Kidney (tissue), 14 donors: ENCODE data around the gene APCDD1L. TPM values are rescaled to one million over a fixed set of nuclear protein-coding genes. Genes with fewer than 3 reads are reported as not detected.

ENCODE experiments used
- DNase-seq, 5 donors: peaks; one replicate each; pipeline ENCODE4 v3.0.0-alpha.2; 2013 to 2020
- FAIRE-seq: peaks from 2 replicates; lab custom pipeline; 2012; peaks lifted over from hg19 to GRCh38; lab: Jason Lieb, UNC
- H3K27ac ChIP-seq, 2 donors: one replicate each; pipeline ENCODE4 v1.7.0; 2013; ENCODE audit warnings: low read depth in 2 of 2, low read length in 2 of 2, inconsistent platforms in 1 of 2
- H3K27me3 ChIP-seq: one replicate; pipeline ENCODE4 v1.7.1; 2013; ENCODE audit warnings: low read length, inconsistent platforms; ENCODE audit not compliant: control insufficient read depth, insufficient read depth
- H3K36me3 ChIP-seq, 3 donors: one replicate each; pipeline versions ENCODE4 v1.7.0 to v1.7.1; 2013; ENCODE audit warnings: low read length in 3 of 3, control low read depth in 1 of 3, inconsistent platforms in 1 of 3; ENCODE audit not compliant: insufficient read depth in 3 of 3, control insufficient read depth in 2 of 3
- H3K4me1 ChIP-seq, 3 donors: one replicate each; pipeline versions ENCODE4 v1.7.0 to v1.7.1; 2013; ENCODE audit warnings: low read length in 3 of 3, inconsistent platforms in 1 of 3, low read depth in 1 of 3; ENCODE audit not compliant: control insufficient read depth in 2 of 3, insufficient read depth in 2 of 3
- H3K4me3 ChIP-seq, 3 donors: one replicate each; pipeline versions ENCODE4 v1.7.0 to v1.8.1; 2013; ENCODE audit warnings: low read length in 3 of 3, control low read depth in 1 of 3, inconsistent platforms in 1 of 3
- H3K9ac ChIP-seq, 3 donors: one replicate each; pipeline versions ENCODE4 v1.7.0 to v1.7.1; 2013; ENCODE audit warnings: low read length in 3 of 3, control low read depth in 1 of 3, inconsistent platforms in 1 of 3
- H3K9me3 ChIP-seq, 3 donors: one replicate each; pipeline versions ENCODE4 v1.7.0 to v1.7.1; 2013; ENCODE audit warnings: low read length in 3 of 3, control low read depth in 1 of 3, inconsistent platforms in 1 of 3; ENCODE audit not compliant: control insufficient read depth in 2 of 3, insufficient read depth in 1 of 3
- intact Hi-C: fragments of 100-400 bp; cut with DNase I; formaldehyde crosslinking; loops from one replicate; pipeline ENCODE4 v1.11.1; 2022
- polyA plus RNA-seq: library from polyadenylated mRNA; stranded (reverse); fragments of 350-450 nt; fragmentation: Illumina TruSeq; extraction: RNeasy Lipid Tissue Mini Kit (QIAGEN cat#74804); gene quantifications from one replicate; pipeline ENCODE4 v1.2.3, GENCODE V29; 2014; ENCODE audit warnings: low read depth, low replicate concordance; ENCODE audit not compliant: insufficient read depth
- total RNA-seq: library from RNA; stranded (reverse); fragmentation: NEBNext Ultra II Directional; extraction: Animal tissue kit (Norgen Biotek cat#: 25700); gene quantifications from one replicate; pipeline ENCODE4 v1.2.1, GENCODE V29; 2021
- TF ChIP-seq, protein P1 (sequence below): IDR thresholded peaks from 3 replicates; pipeline ENCODE4 v1.5.1; 2012; ENCODE audit warnings: mild to moderate bottlenecking, moderate library complexity, borderline replicate concordance; ENCODE audit not compliant: insufficient read depth; ENCODE audit errors: extremely low read depth
- donor health status: control.
- donor health status: control.
- donor health status: control.
- donor health status: control.
- donor health status: control.
- donor health status: DM: yes; HTN: yes; CAD: no.
- donor health status: Normal renal cell carcinoma (clear cell type).

The APCDD1L gene
- total and polyA plus RNA-seq, 2 donors from 2014 or later, result 1.2 to 4.5 TPM

DNA sequence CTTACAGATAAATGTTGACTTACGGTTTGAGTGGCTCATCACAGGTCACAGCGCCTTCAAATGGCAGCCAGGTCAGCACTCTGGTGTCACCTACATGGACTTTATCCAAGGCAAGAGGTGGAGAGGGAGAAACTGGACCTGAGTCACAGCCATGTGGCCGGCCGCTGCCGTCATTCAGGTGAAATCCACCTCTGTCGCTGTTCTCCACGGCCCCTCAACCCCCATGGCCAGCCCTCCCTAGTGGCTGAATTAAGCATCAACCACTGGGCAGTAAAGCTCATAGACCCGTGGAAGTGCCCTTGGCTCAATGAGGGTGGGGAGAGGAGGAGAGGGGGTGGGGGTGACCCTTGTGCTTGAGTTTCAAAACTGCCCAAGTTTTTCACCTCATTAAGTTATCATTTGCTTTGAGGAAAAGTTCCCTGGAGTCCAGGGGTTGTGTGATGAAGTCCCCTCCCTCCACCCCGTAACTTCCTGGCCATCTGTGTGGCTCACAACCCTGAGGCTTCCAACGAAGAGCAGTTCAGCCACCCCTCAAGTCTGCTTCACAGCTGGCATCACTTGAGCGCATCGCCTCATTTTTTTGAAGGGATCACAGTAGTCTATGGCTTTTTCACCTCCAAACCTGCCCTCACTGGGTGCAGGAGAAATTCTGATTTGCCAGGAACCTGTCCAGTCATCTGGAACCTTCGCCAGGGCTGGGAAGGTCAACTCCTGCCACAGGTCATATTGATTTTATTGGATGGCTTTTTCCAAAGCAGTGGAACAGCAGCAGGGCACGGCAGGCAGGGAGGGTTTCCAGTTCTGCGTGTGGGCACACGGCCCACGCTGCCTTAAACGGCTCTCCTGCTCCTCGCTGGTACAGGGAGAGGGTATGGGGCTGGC is 43.5 kb upstream of the APCDD1L start:
- FAIRE-seq, result no peak
- peak in 4 of 5 donors; percentile 76 to 81 (median 78) for DNase-seq
- Histone ChIP-seq H3K4me1 (peaks cover 3 to 13% (median 3%) of the 10 kb centered on the region in 3 donors), H3K9me3 (no peaks in the 10 kb centered on the region), H3K36me3 (no peaks in the 10 kb centered on the region), H3K27ac (peak overlapping the region; percentile 80 to 87), H3K9ac (peak overlapping the region in 1 of 3 donors; percentile 40), H3K27me3 (no peaks in the 10 kb centered on the region), H3K4me3 (no peak overlapping the region)
- intact Hi-C loops, result no loop called here
- TF ChIP-seq, protein P1, sequence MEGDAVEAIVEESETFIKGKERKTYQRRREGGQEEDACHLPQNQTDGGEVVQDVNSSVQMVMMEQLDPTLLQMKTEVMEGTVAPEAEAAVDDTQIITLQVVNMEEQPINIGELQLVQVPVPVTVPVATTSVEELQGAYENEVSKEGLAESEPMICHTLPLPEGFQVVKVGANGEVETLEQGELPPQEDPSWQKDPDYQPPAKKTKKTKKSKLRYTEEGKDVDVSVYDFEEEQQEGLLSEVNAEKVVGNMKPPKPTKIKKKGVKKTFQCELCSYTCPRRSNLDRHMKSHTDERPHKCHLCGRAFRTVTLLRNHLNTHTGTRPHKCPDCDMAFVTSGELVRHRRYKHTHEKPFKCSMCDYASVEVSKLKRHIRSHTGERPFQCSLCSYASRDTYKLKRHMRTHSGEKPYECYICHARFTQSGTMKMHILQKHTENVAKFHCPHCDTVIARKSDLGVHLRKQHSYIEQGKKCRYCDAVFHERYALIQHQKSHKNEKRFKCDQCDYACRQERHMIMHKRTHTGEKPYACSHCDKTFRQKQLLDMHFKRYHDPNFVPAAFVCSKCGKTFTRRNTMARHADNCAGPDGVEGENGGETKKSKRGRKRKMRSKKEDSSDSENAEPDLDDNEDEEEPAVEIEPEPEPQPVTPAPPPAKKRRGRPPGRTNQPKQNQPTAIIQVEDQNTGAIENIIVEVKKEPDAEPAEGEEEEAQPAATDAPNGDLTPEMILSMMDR, result peak; percentile 15

DNA sequence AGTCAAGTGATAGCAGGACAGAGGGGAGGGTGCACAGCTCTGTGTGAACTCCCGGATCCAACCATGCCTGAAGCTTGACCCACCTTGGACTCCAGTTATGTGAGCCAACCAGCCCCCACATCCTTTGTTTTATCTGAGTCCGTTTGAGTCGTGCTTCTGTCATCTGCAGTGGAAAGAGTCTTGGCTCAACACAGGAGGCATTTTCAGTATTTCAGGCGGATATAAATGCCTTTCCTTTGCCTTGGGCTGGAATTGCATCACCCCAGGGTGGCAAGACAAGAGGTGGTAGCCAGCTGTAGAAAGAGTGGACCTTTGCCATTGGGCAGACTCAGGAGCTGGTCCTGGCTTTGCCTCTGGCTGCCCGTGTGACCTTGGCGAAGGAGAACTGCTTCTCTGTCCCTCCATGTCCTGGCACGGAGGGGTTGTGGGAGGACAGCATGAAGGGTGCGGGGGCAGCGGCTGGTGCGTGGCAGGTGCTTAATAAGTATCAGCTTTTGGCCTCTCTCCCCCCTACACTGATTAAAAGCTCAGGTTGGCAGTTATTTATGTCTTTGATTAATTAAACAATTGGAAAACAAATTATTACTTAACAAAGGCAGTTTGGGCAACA is 42.6 kb upstream of the APCDD1L start:
- peaks cover 3 to 13% (median 8%) of the 10 kb centered on the region in 3 donors for H3K4me1 ChIP-seq
- H3K36me3 ChIP-seq, result no peaks in the 10 kb centered on the region
- no peaks in the 10 kb centered on the region for H3K27me3 ChIP-seq
- H3K9me3 ChIP-seq, result no peaks in the 10 kb centered on the region
- H3K27ac ChIP-seq, result peak overlapping the region; percentile 80 to 87
- TF ChIP-seq, protein P1, result no peak
- DNase-seq (peak in 4 of 5 donors; percentile 46 to 53 (median 48)), FAIRE-seq (no peak)
- peak overlapping the region in 1 of 3 donors; percentile 40 for H3K9ac ChIP-seq
- H3K4me3 ChIP-seq, result no peak overlapping the region
- intact Hi-C loops, result no loop called here

GRCh38 chr20:58556961-58557360 is 41.8 kb upstream of the APCDD1L start:
- TF ChIP-seq, protein P1, result no peak
- Histone ChIP-seq H3K27ac (peak overlapping the region; percentile 80 to 87), H3K4me1 (peaks cover 3 to 13% (median 8%) of the 10 kb centered on the region in 3 donors), H3K9me3 (no peaks in the 10 kb centered on the region), H3K27me3 (no peaks in the 10 kb centered on the region), H3K36me3 (no peaks in the 10 kb centered on the region), H3K9ac (peak overlapping the region in 1 of 3 donors; percentile 12), H3K4me3 (no peak overlapping the region)
- DNase-seq (peak in 1 of 5 donors; percentile 24), FAIRE-seq (no peak)
- intact Hi-C loops, result no loop called here
